ENCODE data around the gene POLE3. TPM values are rescaled to one million over a fixed set of nuclear protein-coding genes. Genes with fewer than 3 reads are reported as not detected.
A peak's percentile ranks its signal among the peaks of the same experiment; 100 is the strongest.

POLE3 gene
- total and polyA plus RNA-seq, 9 of the 15 experiments (the other 6 are each of a cell fraction or from before 2014, with no cell fraction given): 52.6 to 179 (median 110) TPM

DNA sequence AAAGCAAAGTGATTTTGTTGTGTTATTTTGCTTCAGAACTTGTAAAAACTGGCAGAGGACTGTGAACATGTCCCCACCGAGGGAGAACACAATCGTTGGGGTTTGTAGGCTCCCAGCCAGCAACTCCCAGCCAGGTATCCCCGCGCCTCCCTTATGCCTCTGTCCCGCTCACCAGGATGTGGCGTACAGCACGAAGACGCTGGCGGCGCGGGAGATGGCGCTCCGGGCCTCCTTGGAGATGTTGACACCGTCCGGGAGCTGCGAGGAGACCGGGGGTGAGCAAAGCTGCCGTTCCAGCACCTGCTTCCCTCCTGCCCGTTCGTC lies 630 bp downstream of the POLE3 start:
- Histone ChIP-seq H2AFZ (ENCODE audit: low read depth, low read length) (peak overlapping the region; percentile 92), H3K27me3 (ENCODE audit: control insufficient read depth in 2 of 2, insufficient read depth in 2 of 2, low read length in 2 of 2) (no peaks in the 10 kb centered on the region), H3K4me2 (ENCODE audit: insufficient read depth, low read length) (peak overlapping the region; percentile 98), H3K9me1 (ENCODE audit: control insufficient read depth, insufficient read depth, low read length) (no peaks in the 10 kb centered on the region), H3K9ac (ENCODE audit: insufficient read depth in 1 of 2, low read depth in 2 of 2, low read length in 2 of 2) (peak overlapping the region; percentile 99 to 100), H3K27ac (ENCODE audit: extremely low read depth, low read depth, low read length) (peak overlapping the region; percentile 87), H3K4me3 (peak overlapping the region; percentile 88), H3K4me1 (replicated peaks in 1 of 2; ENCODE audit: control insufficient read depth in 2 of 2, insufficient read depth in 2 of 2, low read length in 2 of 2) (peaks cover 12 to 22% of the 10 kb centered on the region in 2 experiments; a peak in 4 of 5 replicates), H4K20me1 (replicated peaks; ENCODE audit: control insufficient read depth, insufficient read depth, low read length) (no peaks in the 10 kb centered on the region), H3K36me3 (ENCODE audit: control insufficient read depth, insufficient read depth, low read length) (peaks cover 29% of the 10 kb centered on the region), H3K9me3 (replicated peaks; ENCODE audit: control insufficient read depth, insufficient read depth, low read depth, low read length) (no peaks in the 10 kb centered on the region), H3K79me2 (ENCODE audit: control insufficient read depth, insufficient read depth, low read length) (peaks cover 24% of the 10 kb centered on the region)
- intact Hi-C loops (cut with micrococcal nuclease): loop anchor here (5.0 to 10.0 kb wide), 2 partner anchors 135 to 848 kb away; partner anchors contain the start of genes CDC26 and PRPF4
- in situ Hi-C loops (cut with MboI): loop anchor here (5.0 kb wide), 1 partner anchor 108 kb away; the partner anchor contains the start of gene RNF183
- ATAC-seq: peak; percentile 38
- DNase-seq (ENCODE audit: extremely low read depth in 1 of 4, low spot score in 3 of 4): no peak
- WGBS (ENCODE audit: insufficient coverage, low coverage, missing lambda C conversion rate): under 1% methylated on average over 19 of the region's 20 CpGs
- POLR2A ChIA-PET: interaction anchor here (0.6 to 3.4 kb wide), 24 partner anchors 9 to 245 kb away, joined by 3 to 43 read pairs (median 4); partner anchors contain the start of genes ALAD, CDC26 and WDR31
- no peak for FAIRE-seq
- CTCF ChIA-PET (ENCODE audit: low intra/inter-chr PET ratio): no interaction called here
- BruUV-seq (replicated peaks): no TSS peak
- TF ChIP-seq ETV6 (IDR thresholded peaks at IDR 0.05; ENCODE audit: borderline replicate concordance in 1 of 2, low read depth in 2 of 2, low read length in 1 of 2) (no peak), ETV6 (CRISPR knock-in tag; IDR thresholded peaks at IDR 0.05; ENCODE audit: borderline replicate concordance) (peak; percentile 32; the same call in 1 of the 2 replicates), FOXK1 (CRISPR knock-in tag; IDR thresholded peaks at IDR 0.05; ENCODE audit: borderline replicate concordance) (peak; percentile 90), ZNF79 (CRISPR knock-in tag; IDR thresholded peaks at IDR 0.05; ENCODE audit: low read depth) (no peak), LCOR (CRISPR knock-in tag; IDR thresholded peaks at IDR 0.05) (0 out of 2 replicates have a peak, but pooled peaks have one; percentile 7), ZNF766 (CRISPR knock-in tag; conservative IDR thresholded peaks at IDR 0.05) (peak; percentile 7; the same call in 1 of the 2 replicates), JUN (IDR thresholded peaks at IDR 0.05; ENCODE audit: borderline replicate concordance, low read depth, low read length) (no peak), JUN (CRISPR knock-in tag; IDR thresholded peaks at IDR 0.05; ENCODE audit: borderline replicate concordance) (no peak), CHD1 (IDR thresholded peaks at IDR 0.05; ENCODE audit: low read length) (peak; percentile 93), OTX1 (CRISPR knock-in tag; IDR thresholded peaks at IDR 0.05) (0 out of 2 replicates have a peak, but pooled peaks have one; percentile 2), ZBTB1 (CRISPR knock-in tag; IDR thresholded peaks at IDR 0.05; ENCODE audit: borderline replicate concordance, low read depth) (0 out of 2 replicates have a peak, but pooled peaks have one; percentile 57), ZNF232 (CRISPR knock-in tag; IDR thresholded peaks at IDR 0.05) (peak; percentile 65; the same call in 1 of the 2 replicates), EHMT2 (IDR thresholded peaks at IDR 0.05) (no peak), CCNT2 (IDR thresholded peaks at IDR 0.05; ENCODE audit: borderline replicate concordance, extremely low read depth, insufficient read length, low read depth, low read length) (peak; percentile 9)
- TF ChIP-seq, protein P1, sequence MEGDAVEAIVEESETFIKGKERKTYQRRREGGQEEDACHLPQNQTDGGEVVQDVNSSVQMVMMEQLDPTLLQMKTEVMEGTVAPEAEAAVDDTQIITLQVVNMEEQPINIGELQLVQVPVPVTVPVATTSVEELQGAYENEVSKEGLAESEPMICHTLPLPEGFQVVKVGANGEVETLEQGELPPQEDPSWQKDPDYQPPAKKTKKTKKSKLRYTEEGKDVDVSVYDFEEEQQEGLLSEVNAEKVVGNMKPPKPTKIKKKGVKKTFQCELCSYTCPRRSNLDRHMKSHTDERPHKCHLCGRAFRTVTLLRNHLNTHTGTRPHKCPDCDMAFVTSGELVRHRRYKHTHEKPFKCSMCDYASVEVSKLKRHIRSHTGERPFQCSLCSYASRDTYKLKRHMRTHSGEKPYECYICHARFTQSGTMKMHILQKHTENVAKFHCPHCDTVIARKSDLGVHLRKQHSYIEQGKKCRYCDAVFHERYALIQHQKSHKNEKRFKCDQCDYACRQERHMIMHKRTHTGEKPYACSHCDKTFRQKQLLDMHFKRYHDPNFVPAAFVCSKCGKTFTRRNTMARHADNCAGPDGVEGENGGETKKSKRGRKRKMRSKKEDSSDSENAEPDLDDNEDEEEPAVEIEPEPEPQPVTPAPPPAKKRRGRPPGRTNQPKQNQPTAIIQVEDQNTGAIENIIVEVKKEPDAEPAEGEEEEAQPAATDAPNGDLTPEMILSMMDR (IDR thresholded peaks at IDR 0.05 in 2 of 3, conservative IDR thresholded peaks at IDR 0.05 in 1 of 3; ENCODE audit: insufficient read depth in 2 of 3, low read depth in 1 of 3, low read length in 3 of 3): 0 out of 6 replicates have a peak, but pooled peaks of 1 of the 3 experiments have one; percentile 9
- TF ChIP-seq, protein P2, sequence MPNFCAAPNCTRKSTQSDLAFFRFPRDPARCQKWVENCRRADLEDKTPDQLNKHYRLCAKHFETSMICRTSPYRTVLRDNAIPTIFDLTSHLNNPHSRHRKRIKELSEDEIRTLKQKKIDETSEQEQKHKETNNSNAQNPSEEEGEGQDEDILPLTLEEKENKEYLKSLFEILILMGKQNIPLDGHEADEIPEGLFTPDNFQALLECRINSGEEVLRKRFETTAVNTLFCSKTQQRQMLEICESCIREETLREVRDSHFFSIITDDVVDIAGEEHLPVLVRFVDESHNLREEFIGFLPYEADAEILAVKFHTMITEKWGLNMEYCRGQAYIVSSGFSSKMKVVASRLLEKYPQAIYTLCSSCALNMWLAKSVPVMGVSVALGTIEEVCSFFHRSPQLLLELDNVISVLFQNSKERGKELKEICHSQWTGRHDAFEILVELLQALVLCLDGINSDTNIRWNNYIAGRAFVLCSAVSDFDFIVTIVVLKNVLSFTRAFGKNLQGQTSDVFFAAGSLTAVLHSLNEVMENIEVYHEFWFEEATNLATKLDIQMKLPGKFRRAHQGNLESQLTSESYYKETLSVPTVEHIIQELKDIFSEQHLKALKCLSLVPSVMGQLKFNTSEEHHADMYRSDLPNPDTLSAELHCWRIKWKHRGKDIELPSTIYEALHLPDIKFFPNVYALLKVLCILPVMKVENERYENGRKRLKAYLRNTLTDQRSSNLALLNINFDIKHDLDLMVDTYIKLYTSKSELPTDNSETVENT (CRISPR knock-in tag; IDR thresholded peaks at IDR 0.05): peak; percentile 44; the same call in 1 of the 2 replicates
